Mucosa of descending colon (tissue), 3 donors: ENCODE results near the gene MVB12B. TPM values are rescaled to one million over a fixed set of nuclear protein-coding genes. Genes with fewer than 3 reads are reported as not detected.

ENCODE experiments used
- ATAC-seq: fragments of 200-7000 bp; cut with Tn5 transposase; one replicate; pipeline ENCODE4 v1.9.1; 2020; ENCODE audit warnings: mild to moderate bottlenecking, moderate library complexity
- DNase-seq, 3 donors: peaks; one replicate each; pipeline ENCODE4 v3.0.0-alpha.2; 2020
- H3K36me3 ChIP-seq: fragments of 200-600 bp; one replicate; pipeline ENCODE4 v1.8.0; 2021; ENCODE audit warnings: low read depth, mild to moderate bottlenecking
- H3K4me1 ChIP-seq: fragments of 200-600 bp; one replicate; pipeline ENCODE4 v1.8.0; 2021; ENCODE audit warnings: low read depth, mild to moderate bottlenecking
- H3K4me3 ChIP-seq: fragments of 200-600 bp; one replicate; pipeline ENCODE4 v1.8.0; 2021; ENCODE audit warnings: mild to moderate bottlenecking
- H3K9me3 ChIP-seq: fragments of 200-600 bp; one replicate; pipeline ENCODE4 v1.8.0; 2021; ENCODE audit warnings: mild to moderate bottlenecking
- intact Hi-C, 2 donors: fragments of 100-400 bp; cut with DNase I in 1 of 2; cut with micrococcal nuclease in 1 of 2; formaldehyde crosslinking; loops; one replicate each; pipeline versions ENCODE4 v1.11.0 to v1.11.1; 2022; cut with DNase I, micrococcal nuclease
- total RNA-seq, 3 donors: library from RNA; stranded (reverse); fragmentation: NEBNext Ultra II Directional in 2 of 3; extraction: Animal tissue kit (Norgen Biotek cat#: 25700) in 2 of 3; gene quantifications; one replicate each; pipeline versions ENCODE4 v1.2.1 to v1.2.4, GENCODE V29; 2021 to 2023
- TF ChIP-seq, protein P1 (sequence below): fragments of 200-600 bp; IDR thresholded peaks from one replicate; pipeline ENCODE4 v1.8.0; 2022; ENCODE audit warnings: antibody characterized with exemption, mild to moderate bottlenecking
- donor health status: DM: no; HTN: no; CAD: no; lungs with moderate emphysema.
- donor health status: DM: no; HTN: no; CAD: no.
- donor health status: DM: no; HTN: yes; CAD: no.

The MVB12B gene
- total RNA-seq, 3 donors from 2014 or later: 16.8 to 26.4 (median 21.6) TPM

- intact Hi-C loops: no loop called here
- H3K36me3 ChIP-seq: no peaks in the 10 kb centered on the region
- H3K4me3 ChIP-seq: no peak overlapping the region
- ATAC-seq (peak; percentile 68), DNase-seq (peak; percentile 65 to 76 (median 75))
- TF ChIP-seq, protein P1, sequence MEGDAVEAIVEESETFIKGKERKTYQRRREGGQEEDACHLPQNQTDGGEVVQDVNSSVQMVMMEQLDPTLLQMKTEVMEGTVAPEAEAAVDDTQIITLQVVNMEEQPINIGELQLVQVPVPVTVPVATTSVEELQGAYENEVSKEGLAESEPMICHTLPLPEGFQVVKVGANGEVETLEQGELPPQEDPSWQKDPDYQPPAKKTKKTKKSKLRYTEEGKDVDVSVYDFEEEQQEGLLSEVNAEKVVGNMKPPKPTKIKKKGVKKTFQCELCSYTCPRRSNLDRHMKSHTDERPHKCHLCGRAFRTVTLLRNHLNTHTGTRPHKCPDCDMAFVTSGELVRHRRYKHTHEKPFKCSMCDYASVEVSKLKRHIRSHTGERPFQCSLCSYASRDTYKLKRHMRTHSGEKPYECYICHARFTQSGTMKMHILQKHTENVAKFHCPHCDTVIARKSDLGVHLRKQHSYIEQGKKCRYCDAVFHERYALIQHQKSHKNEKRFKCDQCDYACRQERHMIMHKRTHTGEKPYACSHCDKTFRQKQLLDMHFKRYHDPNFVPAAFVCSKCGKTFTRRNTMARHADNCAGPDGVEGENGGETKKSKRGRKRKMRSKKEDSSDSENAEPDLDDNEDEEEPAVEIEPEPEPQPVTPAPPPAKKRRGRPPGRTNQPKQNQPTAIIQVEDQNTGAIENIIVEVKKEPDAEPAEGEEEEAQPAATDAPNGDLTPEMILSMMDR: no peak
- peaks cover 40% of the 10 kb centered on the region for H3K4me1 ChIP-seq
- peaks cover 5% of the 10 kb centered on the region for H3K9me3 ChIP-seq
Observed at GRCh38 chr9:126347911-126348760, 21.5 kb downstream of the MVB12B start.

GRCh38 chr9:126348911-126349550 lies 22.4 kb downstream of the MVB12B start:
- no peaks in the 10 kb centered on the region for H3K36me3 ChIP-seq
- peaks cover 5% of the 10 kb centered on the region for H3K9me3 ChIP-seq
- H3K4me3 ChIP-seq: no peak overlapping the region
- H3K4me1 ChIP-seq: peaks cover 41% of the 10 kb centered on the region
- peak; percentile 81 to 85 (median 83) for DNase-seq
- ATAC-seq: peak; percentile 94
- intact Hi-C loops: no loop called here
- TF ChIP-seq, protein P1: no peak

DNA sequence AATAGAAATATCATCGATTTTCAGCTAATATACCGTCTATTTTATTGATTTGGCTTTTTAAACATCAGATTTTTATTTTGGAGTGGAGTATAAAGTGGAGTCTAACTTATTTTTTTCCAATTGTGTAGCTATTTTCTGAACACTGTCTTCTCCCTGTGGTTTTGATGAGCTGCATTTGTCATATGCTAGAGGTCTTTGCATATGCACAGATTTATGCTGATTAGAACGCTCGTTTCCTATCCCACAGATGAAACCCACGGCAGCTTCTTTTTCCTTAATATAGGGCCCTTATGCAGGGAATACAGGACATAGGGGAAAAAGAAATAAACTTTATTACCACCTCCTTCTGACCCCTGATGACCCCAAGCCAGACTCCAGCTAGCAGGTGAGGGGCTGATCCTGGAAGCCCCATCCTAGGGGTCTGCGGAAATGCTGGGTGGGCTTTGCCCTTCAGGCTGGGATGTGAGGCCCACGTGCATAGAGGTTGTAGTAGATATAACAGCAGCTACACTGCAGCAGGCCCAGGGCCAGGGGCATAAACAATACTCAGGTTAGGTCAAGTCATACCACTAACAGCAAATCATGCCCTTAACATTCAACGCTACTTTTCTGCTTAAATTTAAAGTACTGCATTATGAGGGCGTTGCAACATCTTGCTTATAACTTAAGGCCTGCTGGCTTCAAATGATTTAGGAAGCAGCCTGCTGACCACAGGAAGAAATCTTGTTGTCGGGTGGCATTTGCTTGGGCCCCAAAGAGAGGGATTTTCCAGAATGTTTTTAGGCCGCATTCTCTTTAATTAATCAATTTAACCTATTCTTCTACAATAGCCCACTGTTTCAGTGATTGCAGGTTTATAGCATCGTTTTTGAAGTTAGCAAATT lies 28.5 kb downstream of the MVB12B start:
- Histone ChIP-seq H3K36me3 (no peaks in the 10 kb centered on the region), H3K9me3 (peaks cover 5% of the 10 kb centered on the region), H3K4me3 (no peak overlapping the region), H3K4me1 (peaks cover 17% of the 10 kb centered on the region)
- no peak for ATAC-seq
- TF ChIP-seq, protein P1: no peak
- intact Hi-C loops: no loop called here
- DNase-seq: no peak

- Histone ChIP-seq H3K36me3 (no peaks in the 10 kb centered on the region), H3K9me3 (peaks cover 10% of the 10 kb centered on the region), H3K4me3 (no peak overlapping the region), H3K4me1 (peaks cover 13% of the 10 kb centered on the region)
- ATAC-seq (no peak), DNase-seq (no peak)
- intact Hi-C loops: no loop called here
- TF ChIP-seq, protein P1: no peak
Observed at GRCh38 chr9:126357074-126357473, 30.4 kb downstream of the MVB12B start.

DNA sequence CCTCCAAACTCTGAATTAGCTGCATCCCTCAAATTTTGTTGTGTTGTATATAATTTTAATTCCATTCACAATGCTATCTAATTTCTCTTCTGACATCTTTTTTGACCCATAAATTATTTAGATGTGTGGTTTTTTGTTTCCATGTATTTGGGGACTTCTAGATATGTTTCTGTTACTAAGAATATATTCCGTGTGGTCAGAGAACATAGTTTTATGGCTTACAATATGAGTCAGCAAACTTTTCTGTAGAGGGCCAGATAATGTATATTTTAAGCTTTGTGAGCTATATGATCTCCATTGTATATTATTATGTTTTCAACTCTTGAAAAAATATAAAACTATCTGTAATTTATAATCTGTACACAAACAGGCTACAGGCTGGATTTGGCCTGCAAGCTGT lies 33.4 kb downstream of the MVB12B start:
- intact Hi-C loops: no loop called here
- H3K4me1 ChIP-seq: peaks cover 13% of the 10 kb centered on the region
- no peak overlapping the region for H3K4me3 ChIP-seq
- DNase-seq (no peak), ATAC-seq (no peak)
- H3K9me3 ChIP-seq: peaks cover 16% of the 10 kb centered on the region
- H3K36me3 ChIP-seq: no peaks in the 10 kb centered on the region
- TF ChIP-seq, protein P1: no peak
